Upper lobe of right lung (tissue), 1 donor: ENCODE data around the gene GSTT4. TPM values are rescaled to one million over a fixed set of nuclear protein-coding genes. Genes with fewer than 3 reads are reported as not detected.
"Not testable (repeated sequence)": the region's sequence is repeated elsewhere in the genome, so short reads cannot be mapped to it uniquely, and the experiment has no call there.

Source experiments
- ATAC-seq: fragments of 200-7000 bp; cut with Tn5 transposase; one replicate; pipeline ENCODE4 v1.9.1; 2020; ENCODE audit warnings: mild to moderate bottlenecking, moderate library complexity
- DNase-seq: peaks from one replicate; pipeline ENCODE4 v3.0.0-alpha.2; 2020
- H3K27ac ChIP-seq: fragments of 200-600 bp; one replicate; pipeline ENCODE4 v1.8.0; 2022
- H3K27me3 ChIP-seq: fragments of 200-600 bp; one replicate; pipeline ENCODE4 v1.8.0; 2022; ENCODE audit warnings: mild to moderate bottlenecking
- H3K36me3 ChIP-seq: fragments of 200-600 bp; one replicate; pipeline ENCODE4 v1.8.0; 2022
- H3K4me1 ChIP-seq: fragments of 200-600 bp; one replicate; pipeline ENCODE4 v1.8.0; 2022
- H3K4me3 ChIP-seq: fragments of 200-600 bp; one replicate; pipeline ENCODE4 v1.8.0; 2022; ENCODE audit warnings: mild to moderate bottlenecking
- H3K9me3 ChIP-seq: fragments of 200-600 bp; one replicate; pipeline ENCODE4 v1.8.0; 2022
- CTCF ChIP-seq: fragments of 200-600 bp; IDR thresholded peaks from one replicate; pipeline ENCODE4 v1.8.0; 2022; ENCODE audit warnings: antibody characterized with exemption
- intact Hi-C: fragments of 100-400 bp; cut with DNase I; formaldehyde crosslinking; loops from one replicate; pipeline ENCODE4 v1.11.0; 2022
- total RNA-seq: library from RNA; stranded (reverse); fragmentation: NEBNext Ultra II Directional; extraction: Animal tissue kit (Norgen Biotek cat#: 25700); gene quantifications from one replicate; pipeline ENCODE4 v1.2.1, GENCODE V29; 2021
- donor health status: DM: no; HTN: yes; CAD: no; lungs with severe emphysema.

GSTT4 gene
- total RNA-seq, 1 donor from 2014 or later, result not detected

- H3K9me3 ChIP-seq, H3K4me1 ChIP-seq, H3K27ac ChIP-seq, H3K4me3 ChIP-seq, H3K27me3 ChIP-seq, ATAC-seq, intact Hi-C loops: not testable (repeated sequence)
- peaks cover 28% of the 10 kb centered on the region for H3K36me3 ChIP-seq
- DNase-seq, result peak; percentile 16
Observed at GRCh38 chr22:23971927-23972326, 33.3 kb downstream of the GSTT4 start.

GRCh38 chr22:23970816-23971486 lies 34.3 kb downstream of the GSTT4 start:
- H3K36me3 ChIP-seq, result peaks cover 28% of the 10 kb centered on the region
- no peaks in the 10 kb centered on the region for H3K4me1 ChIP-seq
- ATAC-seq (no peak), DNase-seq (peak; percentile 57)
- TF ChIP-seq CTCF, result no peak
- intact Hi-C loops, result no loop called here
- no peak overlapping the region for H3K4me3 ChIP-seq
- no peaks in the 10 kb centered on the region for H3K9me3 ChIP-seq
- H3K27me3 ChIP-seq, result no peaks in the 10 kb centered on the region
- no peak overlapping the region for H3K27ac ChIP-seq

GRCh38 chr22:23970201-23970641 lies 35.0 kb downstream of the GSTT4 start:
- Histone ChIP-seq H3K27me3 (no peaks in the 10 kb centered on the region), H3K4me1 (no peaks in the 10 kb centered on the region), H3K9me3 (no peaks in the 10 kb centered on the region), H3K27ac (no peak overlapping the region), H3K36me3 (peaks cover 28% of the 10 kb centered on the region), H3K4me3 (no peak overlapping the region)
- DNase-seq (no peak), ATAC-seq (no peak)
- intact Hi-C loops, result no loop called here
- no peak for TF ChIP-seq CTCF

- H3K4me1 ChIP-seq, result no peaks in the 10 kb centered on the region
- DNase-seq (peak; percentile 39), ATAC-seq (no peak)
- no peak for TF ChIP-seq CTCF
- peaks cover 28% of the 10 kb centered on the region for H3K36me3 ChIP-seq
- H3K4me3 ChIP-seq, result no peak overlapping the region
- no peak overlapping the region for H3K27ac ChIP-seq
- no peaks in the 10 kb centered on the region for H3K27me3 ChIP-seq
- intact Hi-C loops, result no loop called here
- no peaks in the 10 kb centered on the region for H3K9me3 ChIP-seq
Observed at GRCh38 chr22:23969071-23969470, 36.2 kb downstream of the GSTT4 start.

- H3K4me1 ChIP-seq, H3K27ac ChIP-seq, DNase-seq, H3K27me3 ChIP-seq, H3K9me3 ChIP-seq, intact Hi-C loops, H3K4me3 ChIP-seq: not testable (repeated sequence)
- peak; percentile 98 for ATAC-seq
- H3K36me3 ChIP-seq, result peaks cover 24% of the 10 kb centered on the region
Observed at GRCh38 chr22:23966568-23966967, 38.7 kb downstream of the GSTT4 start, which contains the start of gene DDTL. Gene DDTL, plus strand, starts transcription at chr22:23966888. Its CDS starts 27 bp downstream, at chr22:23966915.

GRCh38 chr22:23966094-23966493 lies 39.2 kb downstream of the GSTT4 start:
- ATAC-seq, result peak; percentile 46
- H3K27me3 ChIP-seq, H3K4me3 ChIP-seq, DNase-seq, H3K4me1 ChIP-seq, H3K27ac ChIP-seq, intact Hi-C loops, H3K9me3 ChIP-seq: not testable (repeated sequence)
- H3K36me3 ChIP-seq, result peaks cover 19% of the 10 kb centered on the region

GRCh38 chr22:23961084-23961771 lies 44.0 kb downstream of the GSTT4 start, which contains the start of gene GSTT2B:
Gene GSTT2B, minus strand, starts transcription at chr22:23961195. Its CDS starts 64 bp downstream, at chr22:23961131.
- H3K27me3 ChIP-seq, H3K4me1 ChIP-seq, H3K27ac ChIP-seq, H3K4me3 ChIP-seq, H3K9me3 ChIP-seq, DNase-seq, H3K36me3 ChIP-seq, intact Hi-C loops: not testable (repeated sequence)
- ATAC-seq, result peak; percentile 94
